ENCODE results near the gene SIRT5. TPM values are rescaled to one million over a fixed set of nuclear protein-coding genes. Genes with fewer than 3 reads are reported as not detected.

The SIRT5 gene
- total RNA-seq, 1 experiment from 2014 or later = 15.9 TPM

DNA sequence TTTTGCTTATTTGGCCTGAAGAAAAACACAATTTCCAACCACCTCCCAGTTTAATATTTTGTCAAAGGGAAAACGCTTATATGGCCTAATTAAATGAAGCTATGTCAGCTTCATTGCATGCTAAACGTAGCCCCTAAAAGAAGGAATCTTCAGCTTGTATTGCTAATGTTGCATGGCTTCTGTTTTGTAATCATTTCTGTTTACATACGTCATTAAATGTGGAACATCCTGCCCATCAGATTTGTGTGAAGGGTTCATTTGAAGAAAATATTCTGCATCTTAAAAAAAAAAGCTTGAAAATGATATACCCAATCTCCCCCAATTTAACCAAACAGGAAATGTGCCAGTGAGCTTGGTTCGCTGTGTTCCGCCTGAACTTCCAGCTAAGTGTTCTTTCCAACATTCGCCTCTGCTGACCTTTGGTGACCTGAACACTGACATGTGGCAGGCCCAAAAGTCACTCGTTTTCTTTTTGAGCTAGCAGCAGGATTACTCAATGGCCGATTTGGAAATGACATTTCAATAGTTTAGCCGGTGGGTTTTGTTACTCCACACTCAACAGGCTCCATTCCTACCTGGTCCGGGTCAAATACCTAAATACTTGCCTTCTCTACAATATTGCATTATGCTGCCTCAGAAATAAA, 12.7 kb upstream of the SIRT5 start:
- H2AFZ ChIP-seq = no peak overlapping the region
- no peaks in the 10 kb centered on the region for H3K27me3 ChIP-seq (ENCODE audit: insufficient read depth, low read depth)
- no peaks in the 10 kb centered on the region for H3K79me2 ChIP-seq (ENCODE audit: low read depth)
- TF ChIP-seq, protein P1, sequence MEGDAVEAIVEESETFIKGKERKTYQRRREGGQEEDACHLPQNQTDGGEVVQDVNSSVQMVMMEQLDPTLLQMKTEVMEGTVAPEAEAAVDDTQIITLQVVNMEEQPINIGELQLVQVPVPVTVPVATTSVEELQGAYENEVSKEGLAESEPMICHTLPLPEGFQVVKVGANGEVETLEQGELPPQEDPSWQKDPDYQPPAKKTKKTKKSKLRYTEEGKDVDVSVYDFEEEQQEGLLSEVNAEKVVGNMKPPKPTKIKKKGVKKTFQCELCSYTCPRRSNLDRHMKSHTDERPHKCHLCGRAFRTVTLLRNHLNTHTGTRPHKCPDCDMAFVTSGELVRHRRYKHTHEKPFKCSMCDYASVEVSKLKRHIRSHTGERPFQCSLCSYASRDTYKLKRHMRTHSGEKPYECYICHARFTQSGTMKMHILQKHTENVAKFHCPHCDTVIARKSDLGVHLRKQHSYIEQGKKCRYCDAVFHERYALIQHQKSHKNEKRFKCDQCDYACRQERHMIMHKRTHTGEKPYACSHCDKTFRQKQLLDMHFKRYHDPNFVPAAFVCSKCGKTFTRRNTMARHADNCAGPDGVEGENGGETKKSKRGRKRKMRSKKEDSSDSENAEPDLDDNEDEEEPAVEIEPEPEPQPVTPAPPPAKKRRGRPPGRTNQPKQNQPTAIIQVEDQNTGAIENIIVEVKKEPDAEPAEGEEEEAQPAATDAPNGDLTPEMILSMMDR (conservative IDR thresholded peaks at IDR 0.05) = no peak
- no peak for TF ChIP-seq EZH2 (IDR thresholded peaks at IDR 0.05; ENCODE audit: low read depth)
- no peaks in the 10 kb centered on the region for H4K20me1 ChIP-seq (ENCODE audit: insufficient read depth)
- no peak overlapping the region for H3K4me2 ChIP-seq
- H3K9me2 ChIP-seq (ENCODE audit: insufficient read depth) = 0 out of 2 replicates have a peak, but pooled peaks cover 4% of the 10 kb centered on the region
- intact Hi-C loops (cut with micrococcal nuclease; ENCODE audit: unreplicated experiment) = no loop called here
- H3K36me3 ChIP-seq (ENCODE audit: low read depth) = no peaks in the 10 kb centered on the region
- DNase-seq = no peak
- POLR2A ChIA-PET (ENCODE audit: unreplicated experiment) = no interaction called here
- no peaks in the 10 kb centered on the region for H3F3A ChIP-seq (ENCODE audit: insufficient read depth, low read depth)
- no peak overlapping the region for H3K27ac ChIP-seq
- H3K9me3 ChIP-seq (ENCODE audit: insufficient read depth, low read depth) = no peaks in the 10 kb centered on the region
- CTCF ChIA-PET = no interaction called here
- BruUV-seq (replicated peaks) = no TSS peak
- H3K4me3 ChIP-seq = no peak overlapping the region
- H3K4me1 ChIP-seq (replicated peaks; ENCODE audit: insufficient read depth) = peaks cover 17% of the 10 kb centered on the region

- Histone ChIP-seq H4K20me1 (ENCODE audit: insufficient read depth) (no peaks in the 10 kb centered on the region), H3K4me3 (no peak overlapping the region), H3K4me2 (no peak overlapping the region), H3K27ac (no peak overlapping the region), H3K9me3 (ENCODE audit: insufficient read depth, low read depth) (no peaks in the 10 kb centered on the region), H3K79me2 (ENCODE audit: low read depth) (no peaks in the 10 kb centered on the region), H2AFZ (no peak overlapping the region), H3K4me1 (replicated peaks; ENCODE audit: insufficient read depth) (peaks cover 17% of the 10 kb centered on the region), H3K9me2 (ENCODE audit: insufficient read depth) (0 out of 2 replicates have a peak, but pooled peaks cover 4% of the 10 kb centered on the region), H3K36me3 (ENCODE audit: low read depth) (no peaks in the 10 kb centered on the region), H3K27me3 (ENCODE audit: insufficient read depth, low read depth) (no peaks in the 10 kb centered on the region), H3F3A (ENCODE audit: insufficient read depth, low read depth) (no peaks in the 10 kb centered on the region)
- DNase-seq = no peak
- intact Hi-C loops (cut with micrococcal nuclease; ENCODE audit: unreplicated experiment) = no loop called here
- ChIA-PET POLR2A (ENCODE audit: unreplicated experiment) (no interaction called here), CTCF (no interaction called here)
- no peak for TF ChIP-seq EZH2 (IDR thresholded peaks at IDR 0.05; ENCODE audit: low read depth)
- TF ChIP-seq, protein P1 (conservative IDR thresholded peaks at IDR 0.05) = no peak
- no TSS peak for BruUV-seq (replicated peaks)
Observed at GRCh38 chr6:13563009-13563408, 11.4 kb upstream of the SIRT5 start.

DNA sequence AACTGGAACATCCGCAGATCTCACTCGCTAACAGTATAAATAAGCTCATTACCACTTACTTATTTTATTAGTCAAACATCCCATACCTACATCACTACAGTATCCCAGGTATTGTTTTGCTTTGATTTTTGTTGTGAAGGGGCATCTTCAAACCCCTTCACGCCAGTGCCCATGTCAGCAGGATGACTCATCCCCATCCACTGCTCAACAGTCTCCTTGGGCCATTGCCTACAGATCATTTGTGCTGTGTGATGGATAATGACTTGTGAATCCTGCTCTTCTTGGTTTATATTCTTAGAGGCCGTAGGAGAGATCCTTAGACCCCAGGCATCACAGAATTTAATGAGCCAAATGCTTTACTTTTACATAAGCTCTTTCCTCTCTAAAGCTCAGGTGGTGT, 8.5 kb upstream of the SIRT5 start:
- H3F3A ChIP-seq (ENCODE audit: insufficient read depth, low read depth) = no peaks in the 10 kb centered on the region
- no peak overlapping the region for H2AFZ ChIP-seq
- H3K36me3 ChIP-seq (ENCODE audit: low read depth) = no peaks in the 10 kb centered on the region
- no peaks in the 10 kb centered on the region for H3K27me3 ChIP-seq (ENCODE audit: insufficient read depth, low read depth)
- no peak overlapping the region for H3K27ac ChIP-seq
- POLR2A ChIA-PET (ENCODE audit: unreplicated experiment) = interaction anchor here (0.6 kb wide), 1 partner anchor 238 kb away, joined by 3 read pairs; the partner anchor contains the start of gene TBC1D7
- H3K79me2 ChIP-seq (ENCODE audit: low read depth) = no peaks in the 10 kb centered on the region
- no TSS peak for BruUV-seq (replicated peaks)
- DNase-seq = no peak
- H3K9me3 ChIP-seq (ENCODE audit: insufficient read depth, low read depth) = no peaks in the 10 kb centered on the region
- H4K20me1 ChIP-seq (ENCODE audit: insufficient read depth) = no peaks in the 10 kb centered on the region
- TF ChIP-seq, protein P1 (conservative IDR thresholded peaks at IDR 0.05) = no peak
- no peak for TF ChIP-seq EZH2 (IDR thresholded peaks at IDR 0.05; ENCODE audit: low read depth)
- H3K9me2 ChIP-seq (ENCODE audit: insufficient read depth) = 0 out of 2 replicates have a peak, but pooled peaks cover 4% of the 10 kb centered on the region
- no peak overlapping the region for H3K4me3 ChIP-seq
- CTCF ChIA-PET = no interaction called here
- intact Hi-C loops (cut with micrococcal nuclease; ENCODE audit: unreplicated experiment) = no loop called here
- no peak overlapping the region for H3K4me2 ChIP-seq
- no peaks in the 10 kb centered on the region for H3K4me1 ChIP-seq (replicated peaks; ENCODE audit: insufficient read depth)
